ENCODE data around the gene KCNA2. TPM values are rescaled to one million over a fixed set of nuclear protein-coding genes. Genes with fewer than 3 reads are reported as not detected.

KCNA2 gene
- total and polyA plus RNA-seq, 5 donors from 2014 or later = 0.50 to 5.8 (median 0.64) TPM

DNA sequence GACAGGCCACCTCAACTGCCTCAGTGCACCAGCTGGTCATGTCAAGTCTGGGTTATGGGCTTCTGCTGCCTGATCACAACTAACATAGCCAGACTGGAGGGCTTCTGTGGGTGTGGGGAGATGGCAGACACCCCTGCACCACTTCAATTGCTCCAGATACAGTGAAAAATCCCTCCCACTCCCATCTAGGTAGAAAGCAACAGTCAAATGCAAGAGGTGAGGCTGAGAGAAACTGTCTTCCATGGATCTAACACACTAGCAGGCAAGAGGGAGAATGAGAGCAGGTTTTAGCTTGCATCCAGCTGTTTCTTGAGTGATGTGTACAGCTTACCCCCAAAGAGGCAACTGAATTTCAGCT lies 10.8 kb downstream of the KCNA2 start:
- Mint-ChIP-seq H3K27ac (no peak overlapping the region), H3K4me3 (no peak overlapping the region), H3K36me3 (no peaks in the 10 kb centered on the region), H3K9me3 (no peaks in the 10 kb centered on the region), H3K27me3 (peaks cover 6% of the 10 kb centered on the region), H3K4me1 (peaks cover 0 to 14% (median 4%) of the 10 kb centered on the region in 4 donors)
- Histone ChIP-seq H3K27me3 (ENCODE audit: control insufficient read depth, insufficient read depth, low read length) (no peaks in the 10 kb centered on the region), H3K36me3 (ENCODE audit: control insufficient read depth, insufficient read depth, low read length) (no peaks in the 10 kb centered on the region), H3K4me1 (ENCODE audit: control insufficient read depth, insufficient read depth, low read length, poor library complexity, severe bottlenecking) (peaks cover 9% of the 10 kb centered on the region), H3K27ac (ENCODE audit: insufficient read depth, low read length, poor library complexity, severe bottlenecking) (no peak overlapping the region), H3K9me3 (ENCODE audit: control insufficient read depth in 2 of 2, low read length in 2 of 2) (no peaks in the 10 kb centered on the region), H3K4me3 (ENCODE audit: low read depth, low read length) (no peak overlapping the region)
- ATAC-seq (ENCODE audit: low read depth in 2 of 2) (no peak), DNase-seq (no peak)

GRCh38 chr1:110594456-110595352 lies 11.5 kb downstream of the KCNA2 start:
- no peaks in the 10 kb centered on the region for H3K27me3 ChIP-seq (ENCODE audit: control insufficient read depth, insufficient read depth, low read length)
- DNase-seq (no peak), ATAC-seq (ENCODE audit: low read depth in 2 of 2) (no peak)
- H3K36me3 ChIP-seq (ENCODE audit: control insufficient read depth, insufficient read depth, low read length) = no peaks in the 10 kb centered on the region
- Mint-ChIP-seq H3K9me3 (no peaks in the 10 kb centered on the region), H3K4me1 (peaks cover 0 to 14% (median 4%) of the 10 kb centered on the region in 4 donors), H3K27ac (no peak overlapping the region), H3K4me3 (no peak overlapping the region), H3K27me3 (peaks cover 6% of the 10 kb centered on the region), H3K36me3 (no peaks in the 10 kb centered on the region)
- H3K4me3 ChIP-seq (ENCODE audit: low read depth, low read length) = no peak overlapping the region
- H3K9me3 ChIP-seq (ENCODE audit: control insufficient read depth in 2 of 2, low read length in 2 of 2) = no peaks in the 10 kb centered on the region
- H3K4me1 ChIP-seq (ENCODE audit: control insufficient read depth, insufficient read depth, low read length, poor library complexity, severe bottlenecking) = peaks cover 9% of the 10 kb centered on the region
- H3K27ac ChIP-seq (ENCODE audit: insufficient read depth, low read length, poor library complexity, severe bottlenecking) = no peak overlapping the region

DNA sequence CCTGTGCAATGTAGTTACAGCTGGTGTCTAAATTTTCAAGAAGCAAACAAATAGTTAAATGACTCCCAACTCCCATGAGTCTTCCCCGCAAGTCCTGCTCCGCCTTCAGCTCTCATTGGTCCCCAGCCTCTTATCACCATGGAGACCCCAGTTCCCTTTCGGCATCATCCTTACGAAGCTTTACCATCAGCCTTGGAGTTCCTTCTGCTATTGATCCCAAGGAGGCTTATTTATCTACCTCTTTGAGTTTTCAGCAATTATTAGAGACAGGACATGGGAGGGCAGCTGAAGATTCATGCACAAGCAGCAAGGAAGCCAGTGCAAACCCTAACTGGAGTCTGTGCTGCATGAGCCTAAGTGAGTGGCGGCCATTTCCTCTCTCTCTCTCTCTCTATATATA lies 12.3 kb downstream of the KCNA2 start:
- peaks cover 0 to 14% (median 4%) of the 10 kb centered on the region in 4 donors for H3K4me1 Mint-ChIP-seq
- H3K4me3 ChIP-seq (ENCODE audit: low read depth, low read length) = no peak overlapping the region
- peaks cover 9% of the 10 kb centered on the region for H3K4me1 ChIP-seq (ENCODE audit: control insufficient read depth, insufficient read depth, low read length, poor library complexity, severe bottlenecking)
- no peaks in the 10 kb centered on the region for H3K9me3 ChIP-seq (ENCODE audit: control insufficient read depth in 2 of 2, low read length in 2 of 2)
- H3K27me3 ChIP-seq (ENCODE audit: control insufficient read depth, insufficient read depth, low read length) = no peaks in the 10 kb centered on the region
- H3K27ac Mint-ChIP-seq = peak overlapping the region in 1 of 3 donors; percentile 38
- H3K9me3 Mint-ChIP-seq = no peaks in the 10 kb centered on the region
- peaks cover 11% of the 10 kb centered on the region for H3K27me3 Mint-ChIP-seq
- H3K27ac ChIP-seq (ENCODE audit: insufficient read depth, low read length, poor library complexity, severe bottlenecking) = no peak overlapping the region
- H3K36me3 Mint-ChIP-seq = no peaks in the 10 kb centered on the region
- H3K4me3 Mint-ChIP-seq = peak overlapping the region in 1 of 4 donors; percentile 8
- DNase-seq (peak in 1 of 3 donors; percentile 20), ATAC-seq (ENCODE audit: low read depth in 2 of 2) (no peak)
- no peaks in the 10 kb centered on the region for H3K36me3 ChIP-seq (ENCODE audit: control insufficient read depth, insufficient read depth, low read length)

DNA sequence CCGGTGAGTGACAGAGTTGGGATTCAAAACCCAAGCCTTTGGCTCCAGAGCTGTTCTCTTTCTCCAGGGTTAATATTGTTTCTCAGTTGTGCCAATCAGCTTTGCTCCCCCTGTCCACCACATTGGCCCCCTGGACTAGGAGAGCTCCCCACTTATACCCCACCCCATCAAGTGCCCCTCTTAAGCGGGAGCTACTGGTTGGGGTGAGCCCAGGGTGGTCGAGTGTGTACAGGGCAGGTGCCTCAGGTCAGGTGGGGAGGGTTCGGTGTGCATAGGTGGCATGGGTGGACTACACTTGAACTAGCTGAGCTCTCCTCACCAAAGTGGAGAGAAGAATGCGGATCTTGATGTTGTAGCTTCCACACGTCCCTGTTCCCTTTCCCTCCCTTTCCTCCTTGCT lies 14.2 kb downstream of the KCNA2 start:
- H3K27ac Mint-ChIP-seq = no peak overlapping the region
- H3K36me3 ChIP-seq (ENCODE audit: control insufficient read depth, insufficient read depth, low read length) = no peaks in the 10 kb centered on the region
- no peak overlapping the region for H3K4me3 Mint-ChIP-seq

DNA sequence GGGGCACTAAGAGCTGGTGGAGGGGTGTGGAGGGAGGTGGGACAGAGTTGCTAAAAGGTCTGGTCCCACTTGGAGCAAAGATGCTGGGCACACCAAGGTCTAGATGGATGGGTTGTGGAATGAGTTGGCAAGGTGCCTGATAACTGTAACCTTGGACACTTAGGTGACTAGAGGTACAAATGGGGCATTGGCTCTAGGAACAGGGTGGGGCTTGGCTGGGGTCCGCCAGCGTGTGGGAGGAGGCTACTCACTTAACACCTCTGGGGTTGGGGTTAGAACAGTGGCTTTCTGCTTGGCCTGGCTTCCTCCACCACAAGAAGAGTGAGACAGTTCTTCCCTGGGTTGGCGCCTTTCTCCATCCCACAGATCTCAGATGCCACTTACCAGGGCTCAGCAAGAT lies 17.2 kb downstream of the KCNA2 start:
- Mint-ChIP-seq H3K4me1 (peaks cover 0 to 7% (median 3%) of the 10 kb centered on the region in 4 donors), H3K9me3 (no peaks in the 10 kb centered on the region), H3K27ac (no peak overlapping the region), H3K36me3 (no peaks in the 10 kb centered on the region), H3K4me3 (no peak overlapping the region), H3K27me3 (peaks cover 31% of the 10 kb centered on the region)
- Histone ChIP-seq H3K36me3 (ENCODE audit: control insufficient read depth, insufficient read depth, low read length) (no peaks in the 10 kb centered on the region), H3K4me3 (ENCODE audit: low read depth, low read length) (no peak overlapping the region), H3K27ac (ENCODE audit: insufficient read depth, low read length, poor library complexity, severe bottlenecking) (no peak overlapping the region), H3K4me1 (ENCODE audit: control insufficient read depth, insufficient read depth, low read length, poor library complexity, severe bottlenecking) (peaks cover 3% of the 10 kb centered on the region), H3K9me3 (ENCODE audit: control insufficient read depth in 2 of 2, low read length in 2 of 2) (no peaks in the 10 kb centered on the region), H3K27me3 (ENCODE audit: control insufficient read depth, insufficient read depth, low read length) (no peaks in the 10 kb centered on the region)
- no peak for ATAC-seq (ENCODE audit: low read depth in 2 of 2)
- DNase-seq = no peak

More for the DNA sequence above, 14.2 kb downstream of the KCNA2 start:
- Histone ChIP-seq H3K9me3 (ENCODE audit: control insufficient read depth in 2 of 2, low read length in 2 of 2) (no peaks in the 10 kb centered on the region), H3K27me3 (ENCODE audit: control insufficient read depth, insufficient read depth, low read length) (no peaks in the 10 kb centered on the region), H3K4me3 (ENCODE audit: low read depth, low read length) (no peak overlapping the region), H3K4me1 (ENCODE audit: control insufficient read depth, insufficient read depth, low read length, poor library complexity, severe bottlenecking) (peaks cover 9% of the 10 kb centered on the region), H3K27ac (ENCODE audit: insufficient read depth, low read length, poor library complexity, severe bottlenecking) (no peak overlapping the region)
- H3K4me1 Mint-ChIP-seq = peaks cover 0 to 14% (median 4%) of the 10 kb centered on the region in 4 donors
- H3K36me3 Mint-ChIP-seq = no peaks in the 10 kb centered on the region
- no peaks in the 10 kb centered on the region for H3K9me3 Mint-ChIP-seq
- DNase-seq = no peak
- ATAC-seq (ENCODE audit: low read depth in 2 of 2) = no peak
- peaks cover 18% of the 10 kb centered on the region for H3K27me3 Mint-ChIP-seq

DNA sequence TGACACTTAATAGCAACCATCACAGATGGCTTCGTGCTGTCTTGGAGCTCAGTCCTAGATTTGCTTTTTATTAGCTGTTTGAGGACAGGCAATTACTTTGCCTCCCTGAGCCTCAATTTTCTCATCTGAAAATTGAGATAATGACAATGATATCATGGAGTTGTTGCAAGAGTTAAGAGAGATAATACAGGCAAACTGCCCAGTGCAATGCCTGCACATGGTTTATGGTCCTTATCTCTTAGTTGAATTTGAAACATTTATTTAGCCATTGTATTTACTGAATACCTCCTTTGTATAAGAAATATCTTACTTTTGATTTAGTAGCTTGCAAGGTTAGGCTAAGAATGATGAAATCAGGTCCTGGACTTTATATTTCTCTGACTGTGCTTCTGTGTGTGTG lies 17.7 kb downstream of the KCNA2 start:
- Mint-ChIP-seq H3K27me3 (peaks cover 31% of the 10 kb centered on the region), H3K27ac (no peak overlapping the region), H3K4me3 (no peak overlapping the region), H3K36me3 (no peaks in the 10 kb centered on the region), H3K4me1 (peaks cover 0 to 2% (median under 1%) of the 10 kb centered on the region in 4 donors), H3K9me3 (peaks cover 0 to 1% (median 0%) of the 10 kb centered on the region in 7 donors)
- Histone ChIP-seq H3K4me1 (ENCODE audit: control insufficient read depth, insufficient read depth, low read length, poor library complexity, severe bottlenecking) (no peaks in the 10 kb centered on the region), H3K27ac (ENCODE audit: insufficient read depth, low read length, poor library complexity, severe bottlenecking) (no peak overlapping the region), H3K4me3 (ENCODE audit: low read depth, low read length) (no peak overlapping the region), H3K27me3 (ENCODE audit: control insufficient read depth, insufficient read depth, low read length) (no peaks in the 10 kb centered on the region), H3K9me3 (ENCODE audit: control insufficient read depth in 2 of 2, low read length in 2 of 2) (no peaks in the 10 kb centered on the region), H3K36me3 (ENCODE audit: control insufficient read depth, insufficient read depth, low read length) (no peaks in the 10 kb centered on the region)
- ATAC-seq (ENCODE audit: low read depth in 2 of 2) = no peak
- DNase-seq = no peak

DNA sequence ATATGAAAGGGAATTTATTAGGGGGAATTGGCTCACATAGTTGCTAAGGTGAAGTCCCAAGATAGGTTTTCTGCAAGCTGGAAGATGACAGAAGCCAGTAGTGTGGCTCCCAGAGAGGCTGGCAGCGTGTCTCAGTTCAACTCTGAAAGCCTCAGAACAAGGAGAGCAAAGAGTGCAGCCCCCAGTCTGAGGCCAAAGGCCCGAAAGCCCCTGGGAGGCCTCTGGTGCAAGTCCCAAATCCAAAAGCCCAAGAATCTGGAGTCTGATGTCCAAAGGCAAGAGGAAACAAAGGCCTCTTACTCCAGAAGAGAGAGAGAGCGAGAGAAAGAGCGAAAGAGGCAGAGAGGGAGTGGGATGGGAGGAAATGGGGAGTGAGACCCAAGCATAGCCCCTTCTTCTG lies 18.3 kb downstream of the KCNA2 start:
- no peaks in the 10 kb centered on the region for H3K36me3 Mint-ChIP-seq
- no peaks in the 10 kb centered on the region for H3K27me3 ChIP-seq (ENCODE audit: control insufficient read depth, insufficient read depth, low read length)
- no peak overlapping the region for H3K4me3 Mint-ChIP-seq
- H3K27ac ChIP-seq (ENCODE audit: insufficient read depth, low read length, poor library complexity, severe bottlenecking) = no peak overlapping the region
- H3K27ac Mint-ChIP-seq = no peak overlapping the region
- ATAC-seq (ENCODE audit: low read depth in 2 of 2) (no peak), DNase-seq (no peak)
- H3K4me1 ChIP-seq (ENCODE audit: control insufficient read depth, insufficient read depth, low read length, poor library complexity, severe bottlenecking) = no peaks in the 10 kb centered on the region
- peaks cover 0 to 1% (median 0%) of the 10 kb centered on the region in 7 donors for H3K9me3 Mint-ChIP-seq
- no peaks in the 10 kb centered on the region for H3K9me3 ChIP-seq (ENCODE audit: control insufficient read depth in 2 of 2, low read length in 2 of 2)
- H3K36me3 ChIP-seq (ENCODE audit: control insufficient read depth, insufficient read depth, low read length) = no peaks in the 10 kb centered on the region
- H3K27me3 Mint-ChIP-seq = peaks cover 31% of the 10 kb centered on the region
- H3K4me1 Mint-ChIP-seq = no peaks in the 10 kb centered on the region
- H3K4me3 ChIP-seq (ENCODE audit: low read depth, low read length) = no peak overlapping the region

GRCh38 chr1:110585481-110585880 lies 20.7 kb downstream of the KCNA2 start:
- no peak overlapping the region for H3K4me3 Mint-ChIP-seq
- H3K36me3 ChIP-seq (ENCODE audit: control insufficient read depth, insufficient read depth, low read length) = no peaks in the 10 kb centered on the region
- no peaks in the 10 kb centered on the region for H3K27me3 ChIP-seq (ENCODE audit: control insufficient read depth, insufficient read depth, low read length)
- no peaks in the 10 kb centered on the region for H3K4me1 Mint-ChIP-seq
- H3K27ac ChIP-seq (ENCODE audit: insufficient read depth, low read length, poor library complexity, severe bottlenecking) = no peak overlapping the region
- ATAC-seq (ENCODE audit: low read depth in 2 of 2) = no peak
- H3K36me3 Mint-ChIP-seq = no peaks in the 10 kb centered on the region
- no peak overlapping the region for H3K4me3 ChIP-seq (ENCODE audit: low read depth, low read length)
- peaks cover 35% of the 10 kb centered on the region for H3K27me3 Mint-ChIP-seq
- peaks cover 0 to 1% (median 0%) of the 10 kb centered on the region in 7 donors for H3K9me3 Mint-ChIP-seq
- no peak overlapping the region for H3K27ac Mint-ChIP-seq
- no peaks in the 10 kb centered on the region for H3K4me1 ChIP-seq (ENCODE audit: control insufficient read depth, insufficient read depth, low read length, poor library complexity, severe bottlenecking)
- DNase-seq = no peak
- H3K9me3 ChIP-seq (ENCODE audit: control insufficient read depth in 2 of 2, low read length in 2 of 2) = no peaks in the 10 kb centered on the region

Measured in CD4-positive, CD25-positive, alpha-beta regulatory T cell (primary cell).